HL-60 (cell line): ENCODE results near the gene ATG4A.

Experiments used
- GABPA ChIP-seq: IDR thresholded peaks from 2 replicates; pipeline ENCODE4 v1.6.1; 2012; ENCODE audit warnings: low read depth
- POLR2AphosphoS5 ChIP-seq: IDR thresholded peaks from 2 replicates; pipeline ENCODE4 v1.6.1; 2012; ENCODE audit warnings: low read depth
- TF ChIP-seq, protein P1 (sequence below): IDR thresholded peaks from one replicate; pipeline ENCODE4 v1.5.1; 2011; ENCODE audit warnings: low read length, control low read depth, inconsistent platforms; ENCODE audit not compliant: insufficient read depth
- TF ChIP-seq, protein P2 (sequence below): IDR thresholded peaks from 2 replicates; pipeline ENCODE4 v1.6.1; 2012; ENCODE audit warnings: low read depth; ENCODE audit not compliant: insufficient replicate concordance

DNA sequence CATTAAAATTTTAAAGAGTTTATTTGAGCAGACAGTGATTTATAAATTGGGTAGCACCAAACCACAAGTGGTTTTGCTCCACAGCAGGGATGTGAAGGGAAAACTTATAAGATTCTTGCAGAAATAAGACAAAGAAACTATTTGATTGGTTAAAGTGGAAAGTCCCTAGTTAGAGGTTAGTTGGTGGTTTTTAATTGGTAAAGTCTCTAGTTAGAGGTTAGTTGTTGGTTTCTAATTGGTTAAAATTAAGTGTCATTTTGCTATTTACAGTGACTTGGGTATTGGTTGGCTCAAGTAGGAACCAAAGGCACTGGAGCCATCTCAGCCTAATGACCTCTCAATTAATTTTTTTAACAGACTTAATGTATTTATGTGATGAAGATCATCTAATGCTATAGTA, 23.0 kb downstream of the ATG4A start:
- TF ChIP-seq, protein P1, sequence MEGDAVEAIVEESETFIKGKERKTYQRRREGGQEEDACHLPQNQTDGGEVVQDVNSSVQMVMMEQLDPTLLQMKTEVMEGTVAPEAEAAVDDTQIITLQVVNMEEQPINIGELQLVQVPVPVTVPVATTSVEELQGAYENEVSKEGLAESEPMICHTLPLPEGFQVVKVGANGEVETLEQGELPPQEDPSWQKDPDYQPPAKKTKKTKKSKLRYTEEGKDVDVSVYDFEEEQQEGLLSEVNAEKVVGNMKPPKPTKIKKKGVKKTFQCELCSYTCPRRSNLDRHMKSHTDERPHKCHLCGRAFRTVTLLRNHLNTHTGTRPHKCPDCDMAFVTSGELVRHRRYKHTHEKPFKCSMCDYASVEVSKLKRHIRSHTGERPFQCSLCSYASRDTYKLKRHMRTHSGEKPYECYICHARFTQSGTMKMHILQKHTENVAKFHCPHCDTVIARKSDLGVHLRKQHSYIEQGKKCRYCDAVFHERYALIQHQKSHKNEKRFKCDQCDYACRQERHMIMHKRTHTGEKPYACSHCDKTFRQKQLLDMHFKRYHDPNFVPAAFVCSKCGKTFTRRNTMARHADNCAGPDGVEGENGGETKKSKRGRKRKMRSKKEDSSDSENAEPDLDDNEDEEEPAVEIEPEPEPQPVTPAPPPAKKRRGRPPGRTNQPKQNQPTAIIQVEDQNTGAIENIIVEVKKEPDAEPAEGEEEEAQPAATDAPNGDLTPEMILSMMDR = no peak
- TF ChIP-seq, protein P2, sequence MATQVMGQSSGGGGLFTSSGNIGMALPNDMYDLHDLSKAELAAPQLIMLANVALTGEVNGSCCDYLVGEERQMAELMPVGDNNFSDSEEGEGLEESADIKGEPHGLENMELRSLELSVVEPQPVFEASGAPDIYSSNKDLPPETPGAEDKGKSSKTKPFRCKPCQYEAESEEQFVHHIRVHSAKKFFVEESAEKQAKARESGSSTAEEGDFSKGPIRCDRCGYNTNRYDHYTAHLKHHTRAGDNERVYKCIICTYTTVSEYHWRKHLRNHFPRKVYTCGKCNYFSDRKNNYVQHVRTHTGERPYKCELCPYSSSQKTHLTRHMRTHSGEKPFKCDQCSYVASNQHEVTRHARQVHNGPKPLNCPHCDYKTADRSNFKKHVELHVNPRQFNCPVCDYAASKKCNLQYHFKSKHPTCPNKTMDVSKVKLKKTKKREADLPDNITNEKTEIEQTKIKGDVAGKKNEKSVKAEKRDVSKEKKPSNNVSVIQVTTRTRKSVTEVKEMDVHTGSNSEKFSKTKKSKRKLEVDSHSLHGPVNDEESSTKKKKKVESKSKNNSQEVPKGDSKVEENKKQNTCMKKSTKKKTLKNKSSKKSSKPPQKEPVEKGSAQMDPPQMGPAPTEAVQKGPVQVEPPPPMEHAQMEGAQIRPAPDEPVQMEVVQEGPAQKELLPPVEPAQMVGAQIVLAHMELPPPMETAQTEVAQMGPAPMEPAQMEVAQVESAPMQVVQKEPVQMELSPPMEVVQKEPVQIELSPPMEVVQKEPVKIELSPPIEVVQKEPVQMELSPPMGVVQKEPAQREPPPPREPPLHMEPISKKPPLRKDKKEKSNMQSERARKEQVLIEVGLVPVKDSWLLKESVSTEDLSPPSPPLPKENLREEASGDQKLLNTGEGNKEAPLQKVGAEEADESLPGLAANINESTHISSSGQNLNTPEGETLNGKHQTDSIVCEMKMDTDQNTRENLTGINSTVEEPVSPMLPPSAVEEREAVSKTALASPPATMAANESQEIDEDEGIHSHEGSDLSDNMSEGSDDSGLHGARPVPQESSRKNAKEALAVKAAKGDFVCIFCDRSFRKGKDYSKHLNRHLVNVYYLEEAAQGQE = no peak
- TF ChIP-seq POLR2AphosphoS5 (no peak), GABPA (no peak)
